Epithelial cell of esophagus (primary cell): ENCODE results near the gene VGF.

Source experiments
- DNase-seq: peaks from one replicate; pipeline ENCODE4 v3.0.0; 2010; ENCODE audit warnings: low read depth
- H3K4me3 ChIP-seq: 2 replicates; pipeline ENCODE4 v1.5.1; 2011; ENCODE audit warnings: mild to moderate bottlenecking, low read length, control low read depth
- TF ChIP-seq, protein P1 (sequence below): IDR thresholded peaks from 2 replicates; pipeline ENCODE4 v1.5.1; 2011; ENCODE audit warnings: low read depth, mild to moderate bottlenecking, low read length, control low read depth, inconsistent platforms; ENCODE audit not compliant: insufficient read depth; ENCODE audit errors: missing control alignments

VGF gene

DNA sequence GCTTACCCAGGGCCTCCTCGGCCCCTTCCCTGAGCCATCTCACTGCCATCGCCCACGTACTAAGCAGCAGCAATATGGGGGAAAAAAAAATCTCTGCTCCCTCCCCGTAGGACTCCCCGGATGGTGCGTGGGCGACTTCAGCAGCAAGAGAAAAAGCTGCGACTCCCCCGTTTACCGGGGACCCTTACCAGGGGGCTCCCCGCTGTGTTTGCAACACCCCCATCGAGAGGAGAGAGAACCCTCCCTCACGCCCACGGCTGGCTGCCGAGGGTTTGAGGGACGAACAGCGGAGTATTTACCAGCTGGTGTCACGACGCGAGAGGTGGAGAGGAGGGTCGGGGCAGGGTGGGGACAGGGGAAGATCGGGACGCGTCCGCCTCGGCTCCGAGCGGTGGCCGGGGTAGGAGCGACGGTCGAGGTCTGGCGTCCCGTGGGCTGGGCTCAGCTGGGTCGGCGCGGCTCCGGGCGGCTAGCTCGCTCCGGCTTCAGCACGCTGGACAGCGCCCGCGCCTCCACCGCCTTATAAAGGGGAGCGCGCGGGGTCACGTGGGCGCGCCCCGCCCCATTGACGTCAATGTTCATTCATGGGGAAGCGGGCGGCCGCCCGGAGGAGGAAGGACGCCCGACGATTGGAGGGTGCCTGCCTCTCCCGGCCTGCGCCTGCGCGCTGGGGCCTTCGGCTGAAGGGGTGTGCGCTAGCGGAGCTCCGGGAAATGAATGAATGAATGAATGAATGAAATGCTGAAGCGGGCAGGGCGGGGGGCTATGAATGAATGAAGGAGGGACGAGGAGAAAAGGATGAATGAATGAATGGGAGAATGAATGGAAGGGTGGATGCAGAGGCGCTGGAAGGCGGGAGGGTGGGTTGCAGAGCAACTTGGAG is at the start of gene VGF:
TSS of gene VGF (minus strand) at position 495 of the 883 bp plus-strand sequence. CDS start 726 bp downstream, outside the sequence.
- TF ChIP-seq, protein P1, sequence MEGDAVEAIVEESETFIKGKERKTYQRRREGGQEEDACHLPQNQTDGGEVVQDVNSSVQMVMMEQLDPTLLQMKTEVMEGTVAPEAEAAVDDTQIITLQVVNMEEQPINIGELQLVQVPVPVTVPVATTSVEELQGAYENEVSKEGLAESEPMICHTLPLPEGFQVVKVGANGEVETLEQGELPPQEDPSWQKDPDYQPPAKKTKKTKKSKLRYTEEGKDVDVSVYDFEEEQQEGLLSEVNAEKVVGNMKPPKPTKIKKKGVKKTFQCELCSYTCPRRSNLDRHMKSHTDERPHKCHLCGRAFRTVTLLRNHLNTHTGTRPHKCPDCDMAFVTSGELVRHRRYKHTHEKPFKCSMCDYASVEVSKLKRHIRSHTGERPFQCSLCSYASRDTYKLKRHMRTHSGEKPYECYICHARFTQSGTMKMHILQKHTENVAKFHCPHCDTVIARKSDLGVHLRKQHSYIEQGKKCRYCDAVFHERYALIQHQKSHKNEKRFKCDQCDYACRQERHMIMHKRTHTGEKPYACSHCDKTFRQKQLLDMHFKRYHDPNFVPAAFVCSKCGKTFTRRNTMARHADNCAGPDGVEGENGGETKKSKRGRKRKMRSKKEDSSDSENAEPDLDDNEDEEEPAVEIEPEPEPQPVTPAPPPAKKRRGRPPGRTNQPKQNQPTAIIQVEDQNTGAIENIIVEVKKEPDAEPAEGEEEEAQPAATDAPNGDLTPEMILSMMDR, result no peak
- peak within 1 kb of the TSS; percentile 7 for H3K4me3 ChIP-seq
- peak; percentile 95 for DNase-seq

DNA sequence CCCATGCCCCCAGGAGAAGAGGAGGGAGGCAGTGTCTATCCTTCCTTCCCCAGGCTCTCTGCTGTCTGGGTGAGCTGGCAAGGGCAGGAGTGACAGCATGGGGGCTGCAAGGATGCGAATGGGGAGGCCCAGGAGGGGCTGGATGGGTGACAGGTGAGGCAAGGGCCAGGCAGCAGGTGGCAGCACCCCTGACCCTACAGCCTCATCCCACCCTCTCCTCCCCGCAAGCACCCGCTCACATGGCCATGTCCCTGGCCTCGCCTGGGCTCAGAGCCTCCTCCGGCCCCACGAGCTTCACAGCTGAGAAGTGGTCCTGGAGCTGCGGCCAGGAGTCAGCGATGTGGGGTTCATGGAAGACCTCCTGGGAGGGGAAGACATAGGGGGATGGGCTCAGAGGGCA is 46.6 kb upstream of the VGF start:
- TF ChIP-seq, protein P1, result no peak
- no peak overlapping the region for H3K4me3 ChIP-seq
- DNase-seq, result no peak

DNA sequence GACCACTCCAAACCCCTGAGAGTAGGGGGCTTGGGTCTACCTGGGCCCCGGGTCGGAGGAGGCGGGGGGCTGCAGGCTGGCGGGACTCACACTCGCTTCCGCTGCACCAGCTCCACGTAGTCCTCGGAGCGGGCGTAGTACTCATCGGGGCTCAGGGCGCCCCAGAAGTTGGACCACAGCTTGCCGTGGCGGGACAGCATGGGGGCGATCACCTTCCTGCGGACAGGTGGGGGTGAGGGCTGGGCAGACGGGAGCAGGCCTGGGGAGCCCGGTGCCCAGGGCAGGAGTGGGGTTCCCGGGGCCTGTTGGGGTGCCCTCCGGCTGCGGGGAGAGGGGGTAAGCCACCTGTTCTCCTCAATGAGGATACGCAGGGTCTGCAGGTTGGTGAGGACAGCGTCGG is 46.1 kb upstream of the VGF start:
- no peak overlapping the region for H3K4me3 ChIP-seq
- TF ChIP-seq, protein P1, result no peak
- DNase-seq, result no peak

DNA sequence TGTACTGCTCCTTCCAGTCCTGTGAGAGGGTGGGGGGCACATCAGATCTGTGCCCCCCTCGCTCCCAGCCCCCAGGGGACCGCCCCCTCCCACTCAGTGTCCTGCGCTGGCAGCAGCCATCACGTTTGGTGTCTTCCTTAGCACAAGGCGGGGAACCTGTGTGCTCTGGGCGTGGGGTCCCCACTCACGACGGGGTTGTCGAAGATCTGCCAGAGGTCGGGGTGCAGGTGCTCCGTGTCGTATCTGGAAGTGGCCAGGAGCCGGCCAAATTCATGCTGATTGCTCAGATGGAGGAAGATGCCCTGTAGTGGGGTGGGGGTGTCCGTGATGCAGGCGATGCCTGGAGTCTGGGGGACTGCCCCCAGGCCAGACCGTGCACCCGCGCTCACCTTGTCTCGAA is 44.8 kb upstream of the VGF start:
- no peak for DNase-seq
- TF ChIP-seq, protein P1, result no peak
- H3K4me3 ChIP-seq, result no peak overlapping the region

DNA sequence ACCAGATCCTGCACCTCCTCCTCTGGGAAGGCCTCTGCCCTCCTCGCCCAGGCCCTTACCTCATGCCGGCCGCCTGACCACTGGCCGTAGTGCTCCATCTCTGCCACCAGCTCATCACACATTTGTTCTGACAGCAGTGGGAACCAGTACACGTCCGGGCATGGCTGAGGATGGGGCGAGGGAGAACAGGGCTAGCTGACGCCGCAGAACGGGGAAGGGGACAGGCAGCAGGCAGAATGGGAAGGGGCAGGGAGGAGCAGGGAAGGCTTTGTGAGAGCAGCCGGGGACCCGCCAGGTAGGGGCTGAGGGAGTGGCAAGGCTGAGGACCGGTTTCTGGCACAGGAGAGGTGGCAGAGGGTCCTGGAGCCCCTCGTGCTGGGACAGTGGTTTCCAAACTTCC is 43.4 kb upstream of the VGF start:
- TF ChIP-seq, protein P1, result no peak
- no peak for DNase-seq
- H3K4me3 ChIP-seq, result no peak overlapping the region

DNA sequence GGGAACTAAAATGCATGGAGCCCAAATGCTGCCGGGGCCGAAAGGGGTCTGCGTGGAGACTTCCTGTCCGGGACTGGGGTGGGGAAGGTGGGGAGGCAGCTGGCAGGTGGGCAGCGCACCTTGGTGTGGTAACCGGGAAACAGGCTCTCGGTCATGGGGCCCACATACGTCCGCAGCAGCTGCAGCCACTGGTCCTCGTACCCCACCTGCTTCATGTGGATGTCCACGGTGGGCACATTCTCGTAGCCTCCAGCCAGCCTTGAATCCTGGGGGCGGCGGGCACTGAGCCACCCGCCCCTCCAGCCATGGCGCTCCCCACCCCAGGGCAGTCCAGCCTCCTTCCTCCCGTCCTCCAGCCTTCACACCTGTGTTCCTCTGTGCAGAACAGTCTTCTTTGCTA is 42.1 kb upstream of the VGF start:
- TF ChIP-seq, protein P1, result no peak
- no peak overlapping the region for H3K4me3 ChIP-seq
- no peak for DNase-seq

DNA sequence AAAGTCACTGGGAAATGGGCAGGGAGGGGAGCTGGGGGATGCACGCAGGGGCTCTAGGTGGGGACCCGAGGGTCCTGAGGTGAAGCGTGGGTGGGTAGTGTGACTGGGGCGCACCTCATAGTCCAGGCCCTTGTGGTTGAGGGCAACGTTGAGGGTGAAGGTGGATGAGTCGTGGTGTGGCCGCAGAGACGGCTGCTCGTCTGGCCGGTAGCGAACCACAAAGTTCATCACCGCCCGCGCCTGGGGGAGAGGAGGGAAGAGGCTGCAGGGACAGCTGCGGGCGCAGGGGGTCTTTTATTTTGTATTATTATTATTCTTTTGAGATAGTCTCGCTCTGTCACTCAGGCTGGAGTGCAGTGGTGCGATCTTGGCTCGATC is 41.3 kb upstream of the VGF start:
- no peak overlapping the region for H3K4me3 ChIP-seq
- TF ChIP-seq, protein P1, result no peak
- DNase-seq, result no peak
